Measurements from ENCODE around the gene KCNH5. TPM values are rescaled to one million over a fixed set of nuclear protein-coding genes. Genes with fewer than 3 reads are reported as not detected.

The KCNH5 gene
- total RNA-seq, 2 experiments from 2014 or later: not detected

- no peaks in the 10 kb centered on the region for H3K27me3 ChIP-seq (ENCODE audit: control insufficient read depth in 1 of 2, insufficient read depth in 2 of 2, low read length in 2 of 2)
- CTCF ChIA-PET: no interaction called here
- POLR2A ChIA-PET: no interaction called here
- no peak overlapping the region for H3K4me3 ChIP-seq (ENCODE audit: low read length)
- intact Hi-C loops (cut with DNase I, micrococcal nuclease): no loop called here
- no peak overlapping the region for H3K27ac Mint-ChIP-seq
- no peaks in the 10 kb centered on the region for H3K36me3 Mint-ChIP-seq (ENCODE audit: low read depth)
- no peaks in the 10 kb centered on the region for H3K4me1 ChIP-seq (ENCODE audit: insufficient read depth, low read length)
- H3K9me3 Mint-ChIP-seq: peaks cover 2% of the 10 kb centered on the region
- no peaks in the 10 kb centered on the region for H3K9me3 ChIP-seq (ENCODE audit: control insufficient read depth in 1 of 2, insufficient read depth in 1 of 2, low read length in 2 of 2)
- no peak overlapping the region for H3K27ac ChIP-seq (ENCODE audit: low read depth in 1 of 2, low read length in 2 of 2)
- TF ChIP-seq CTCF (IDR thresholded peaks at IDR 0.05): no peak
- no peaks in the 10 kb centered on the region for H3K4me1 Mint-ChIP-seq (ENCODE audit: low read depth)
- no peaks in the 10 kb centered on the region for H3K27me3 Mint-ChIP-seq
- no peak overlapping the region for H3K4me3 Mint-ChIP-seq
- H3K36me3 ChIP-seq (ENCODE audit: insufficient read depth, low read length): no peaks in the 10 kb centered on the region
- ATAC-seq (ENCODE audit: poor library complexity) (no peak), DNase-seq (no peak)
Measured at GRCh38 chr14:62734831-62735230, 310.4 kb downstream of the KCNH5 start.

GRCh38 chr14:62722406-62722805, 322.9 kb downstream of the KCNH5 start:
- Histone ChIP-seq H3K27ac (ENCODE audit: low read depth in 1 of 2, low read length in 2 of 2) (no peak overlapping the region), H3K4me3 (ENCODE audit: low read length) (no peak overlapping the region), H3K27me3 (ENCODE audit: control insufficient read depth in 1 of 2, insufficient read depth in 2 of 2, low read length in 2 of 2) (no peaks in the 10 kb centered on the region), H3K9me3 (ENCODE audit: control insufficient read depth in 1 of 2, insufficient read depth in 1 of 2, low read length in 2 of 2) (peaks cover 0 to 3% of the 10 kb centered on the region in 2 experiments), H3K4me1 (ENCODE audit: insufficient read depth, low read length) (no peaks in the 10 kb centered on the region), H3K36me3 (ENCODE audit: insufficient read depth, low read length) (no peaks in the 10 kb centered on the region)
- no peak for TF ChIP-seq CTCF (IDR thresholded peaks at IDR 0.05)
- Mint-ChIP-seq H3K4me1 (ENCODE audit: low read depth) (no peaks in the 10 kb centered on the region), H3K4me3 (no peak overlapping the region), H3K9me3 (peaks cover 6% of the 10 kb centered on the region), H3K36me3 (ENCODE audit: low read depth) (no peaks in the 10 kb centered on the region), H3K27ac (no peak overlapping the region), H3K27me3 (no peaks in the 10 kb centered on the region)
- POLR2A ChIA-PET: no interaction called here
- CTCF ChIA-PET: no interaction called here
- intact Hi-C loops (cut with DNase I, micrococcal nuclease): no loop called here
- DNase-seq: no peak
- no peak for ATAC-seq (ENCODE audit: poor library complexity)

- Mint-ChIP-seq H3K36me3 (ENCODE audit: low read depth) (no peaks in the 10 kb centered on the region), H3K4me1 (ENCODE audit: low read depth) (no peaks in the 10 kb centered on the region), H3K4me3 (no peak overlapping the region), H3K27me3 (no peaks in the 10 kb centered on the region), H3K27ac (no peak overlapping the region), H3K9me3 (peaks cover 7% of the 10 kb centered on the region)
- TF ChIP-seq CTCF (IDR thresholded peaks at IDR 0.05): no peak
- ChIA-PET POLR2A (no interaction called here), CTCF (no interaction called here)
- intact Hi-C loops (cut with DNase I, micrococcal nuclease): no loop called here
- H3K27me3 ChIP-seq (ENCODE audit: control insufficient read depth in 1 of 2, insufficient read depth in 2 of 2, low read length in 2 of 2): no peaks in the 10 kb centered on the region
- no peak overlapping the region for H3K27ac ChIP-seq (ENCODE audit: low read depth in 1 of 2, low read length in 2 of 2)
- no peak for ATAC-seq (ENCODE audit: poor library complexity)
- no peak overlapping the region for H3K4me3 ChIP-seq (ENCODE audit: low read length)
- H3K4me1 ChIP-seq (ENCODE audit: insufficient read depth, low read length): no peaks in the 10 kb centered on the region
- peaks cover 0 to 3% of the 10 kb centered on the region in 2 experiments for H3K9me3 ChIP-seq (ENCODE audit: control insufficient read depth in 1 of 2, insufficient read depth in 1 of 2, low read length in 2 of 2)
- no peak for DNase-seq
- no peaks in the 10 kb centered on the region for H3K36me3 ChIP-seq (ENCODE audit: insufficient read depth, low read length)
Measured at GRCh38 chr14:62718629-62719028, 326.6 kb downstream of the KCNH5 start.
